Sigmoid colon (tissue), 7 donors: ENCODE results near the gene SMARCAD1. TPM values are rescaled to one million over a fixed set of nuclear protein-coding genes. Genes with fewer than 3 reads are reported as not detected.

ENCODE experiments used
- DNase-seq: peaks from one replicate; pipeline ENCODE4 v3.0.0-alpha.2; 2019
- H3K27ac ChIP-seq, 4 donors: fragments of 200-600 bp; sonication (generic); one replicate each; pipeline ENCODE4 v1.5.1; 2016 to 2019; ENCODE audit warnings: mild to moderate bottlenecking in 1 of 4
- H3K27me3 ChIP-seq, 3 donors: fragments of 200-600 bp; sonication (generic); one replicate each; pipeline ENCODE4 v1.5.1; 2019; ENCODE audit warnings: mild to moderate bottlenecking in 1 of 3
- H3K36me3 ChIP-seq, 4 donors: fragments of 200-600 bp; sonication (generic); one replicate each; pipeline ENCODE4 v1.5.1; 2016 to 2019
- H3K4me1 ChIP-seq, 4 donors: fragments of 200-600 bp; sonication (generic); one replicate each; pipeline ENCODE4 v1.5.1; 2017 to 2019
- H3K4me3 ChIP-seq, 4 donors: fragments of 200-600 bp; sonication (generic); one replicate each; pipeline ENCODE4 v1.5.1; 2017 to 2019; ENCODE audit warnings: mild to moderate bottlenecking in 2 of 4, moderate library complexity in 1 of 4
- H3K9me3 ChIP-seq, 4 donors: fragments of 200-600 bp in 3 of 4; sonication (generic) in 3 of 4; one replicate each; pipeline versions ENCODE4 v1.5.1 to v1.6.1; 2013 to 2019
- CTCF ChIP-seq, 4 experiments: fragments of 450-650 bp in 3 of 4; fragments of 200-600 bp in 1 of 4; IDR thresholded peaks; one replicate each; pipeline ENCODE4 v1.5.1; 2016 to 2019; ENCODE audit warnings: antibody characterized with exemption in 4 of 4, mild to moderate bottlenecking in 3 of 4, moderate library complexity in 2 of 4
- EP300 ChIP-seq, 4 donors: sonication (generic); formaldehyde crosslinking; IDR thresholded peaks; one replicate each; pipeline ENCODE4 v1.6.1; 2017; ENCODE audit warnings: antibody characterized with exemption in 4 of 4
- POLR2A ChIP-seq, 2 donors: fragments of 450-650 bp; IDR thresholded peaks; one replicate each; pipeline ENCODE4 v1.6.1; 2016; ENCODE audit warnings: antibody characterized with exemption in 2 of 2, mild to moderate bottlenecking in 2 of 2, moderate library complexity in 2 of 2
- POLR2AphosphoS5 ChIP-seq, 4 donors: sonication (generic); formaldehyde crosslinking; IDR thresholded peaks; one replicate each; pipeline ENCODE4 v1.6.1; 2017; ENCODE audit warnings: antibody characterized with exemption in 4 of 4
- WGBS, 2 donors: extraction: QIAGEN DNeasy Blood & Tissue Kit; methylation state at CpG; one replicate each; pipeline ENCODE4 v1.1.7; 2013; 5-methylcytosine and 5-hydroxymethylcytosine counted together
- intact Hi-C: fragments of 100-400 bp; cut with DNase I; formaldehyde crosslinking; loops from one replicate; pipeline ENCODE4 v1.15.1; 2023
- polyA plus RNA-seq, 3 donors: library from polyadenylated mRNA; stranded (reverse); fragments of 200-250 nt; gene quantifications; one replicate each; pipeline ENCODE4 v1.2.3, GENCODE V29; 2013
- total RNA-seq, 4 donors: library from RNA; depleted of rRNA; stranded (reverse); fragments of >200 nt; gene quantifications; one replicate each; pipeline ENCODE4 v1.1.0, GENCODE V29; 2016
- donor health status: healthy with polysubstance abuse.
- donor health status: Bipolar disorder and iron deficiency.
- donor health status: healthy.

Gene SMARCAD1
- total and polyA plus RNA-seq, 7 donors: 3.7 to 21.4 (median 15.8) TPM

DNA sequence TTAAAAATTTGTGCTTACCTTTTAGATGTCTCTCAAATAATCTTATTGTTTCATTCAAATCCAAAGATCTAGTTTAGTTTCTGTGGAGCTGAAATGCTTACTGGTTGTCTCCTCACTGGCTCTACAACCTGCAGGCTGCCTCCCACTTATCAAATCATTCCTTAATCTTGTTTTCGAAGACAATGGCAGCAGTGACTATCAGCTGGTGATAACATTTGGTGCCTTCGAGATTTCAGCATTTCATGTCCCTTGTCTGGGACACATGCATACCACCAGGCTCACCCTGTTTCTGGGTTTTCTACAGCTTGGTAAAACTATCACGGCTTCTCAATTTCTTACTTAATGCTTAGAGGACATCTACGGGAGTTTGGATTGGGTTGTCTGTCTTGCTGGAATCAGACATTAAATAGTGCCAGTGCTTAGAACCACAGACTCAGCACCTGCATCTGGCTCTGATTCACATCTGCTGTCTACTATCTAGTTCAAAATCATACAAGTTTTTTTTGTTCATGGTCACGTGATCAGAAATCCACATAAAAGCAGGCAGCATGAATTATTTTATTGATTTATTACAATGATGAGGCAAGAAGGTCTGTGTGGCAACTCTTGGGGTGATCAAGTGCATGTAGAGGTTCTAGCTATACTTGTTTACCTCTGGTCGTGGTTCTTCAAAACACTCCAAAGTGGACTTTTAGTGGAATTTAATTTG, 32.0 kb upstream of the SMARCAD1 start:
- no peak overlapping the region for H3K27ac ChIP-seq
- H3K27me3 ChIP-seq: no peaks in the 10 kb centered on the region
- no peaks in the 10 kb centered on the region for H3K36me3 ChIP-seq
- TF ChIP-seq POLR2A (IDR thresholded peaks at IDR 0.05) (no peak), CTCF (IDR thresholded peaks at IDR 0.05) (no peak), EP300 (IDR thresholded peaks at IDR 0.05) (no peak), POLR2AphosphoS5 (IDR thresholded peaks at IDR 0.05) (no peak)
- no peak for DNase-seq
- no peak overlapping the region for H3K4me3 ChIP-seq
- WGBS, 2 donors: 20 to 62% methylated on average over 6 of the region's 6 CpGs
- no peaks in the 10 kb centered on the region for H3K9me3 ChIP-seq
- intact Hi-C loops: no loop called here
- H3K4me1 ChIP-seq: no peaks in the 10 kb centered on the region

- H3K4me3 ChIP-seq: no peak overlapping the region
- H3K36me3 ChIP-seq: no peaks in the 10 kb centered on the region
- DNase-seq: no peak
- no peaks in the 10 kb centered on the region for H3K4me1 ChIP-seq
- H3K27ac ChIP-seq: no peak overlapping the region
- TF ChIP-seq POLR2AphosphoS5 (IDR thresholded peaks at IDR 0.05) (no peak), CTCF (IDR thresholded peaks at IDR 0.05) (no peak), EP300 (IDR thresholded peaks at IDR 0.05) (no peak), POLR2A (IDR thresholded peaks at IDR 0.05) (no peak)
- no peaks in the 10 kb centered on the region for H3K9me3 ChIP-seq
- WGBS, 2 donors: 91 to 93% methylated on average over 2 of the region's 2 CpGs
- intact Hi-C loops: no loop called here
- H3K27me3 ChIP-seq: no peaks in the 10 kb centered on the region
Measured at GRCh38 chr4:94177822-94178221, 29.8 kb upstream of the SMARCAD1 start.

DNA sequence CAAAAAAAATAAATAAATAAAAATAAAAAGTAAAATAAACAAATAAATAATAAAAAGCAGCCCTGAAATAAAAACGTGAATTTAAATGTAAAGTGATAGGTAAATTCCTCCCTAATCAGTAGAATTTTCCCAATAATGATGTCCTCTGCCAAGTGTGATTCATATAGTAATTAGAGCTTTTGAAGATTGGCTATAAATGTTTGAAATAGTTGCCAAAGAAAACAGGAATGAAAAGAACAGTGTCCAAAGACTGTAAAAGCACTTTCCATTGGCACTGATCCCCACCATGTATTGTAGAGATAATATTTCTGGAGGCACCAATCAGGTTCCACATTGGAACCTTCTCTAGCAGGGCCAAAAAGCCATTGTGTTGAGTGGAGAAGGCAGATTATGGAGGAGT, 25.9 kb upstream of the SMARCAD1 start:
- intact Hi-C loops: no loop called here
- 0 to 34% methylated on average over 1 of the region's 1 CpG for WGBS, 2 donors

DNA sequence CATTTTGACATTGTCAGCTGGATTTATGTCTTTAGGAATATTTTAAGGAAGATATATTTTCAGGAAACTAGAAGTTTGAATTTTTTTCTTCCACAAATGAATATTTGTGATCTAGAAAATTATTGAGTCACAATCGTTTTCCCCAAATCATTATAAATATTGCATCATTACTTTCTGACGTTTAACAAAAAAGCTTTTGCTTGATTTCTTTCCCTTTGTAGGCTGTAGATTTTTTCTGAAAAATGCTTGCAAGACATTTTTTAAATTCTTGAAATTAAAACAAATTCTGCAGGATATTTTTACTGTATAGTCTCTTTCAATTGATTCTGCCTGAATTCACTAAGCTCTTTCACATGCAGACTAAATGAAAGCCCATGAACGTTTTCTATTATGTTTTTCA, 4.9 kb upstream of the SMARCAD1 start:
- Histone ChIP-seq H3K4me3 (no peak overlapping the region), H3K9me3 (peaks cover 0 to 3% (median 0%) of the 10 kb centered on the region in 4 donors), H3K27me3 (no peaks in the 10 kb centered on the region), H3K27ac (no peak overlapping the region), H3K36me3 (no peaks in the 10 kb centered on the region), H3K4me1 (peaks cover 0 to 5% (median 0%) of the 10 kb centered on the region in 4 donors)
- WGBS, 2 donors: 86 to 91% methylated on average over 3 of the region's 3 CpGs
- intact Hi-C loops: no loop called here
- TF ChIP-seq POLR2AphosphoS5 (IDR thresholded peaks at IDR 0.05) (no peak), CTCF (IDR thresholded peaks at IDR 0.05) (no peak), POLR2A (IDR thresholded peaks at IDR 0.05) (no peak)
- DNase-seq: no peak

More for the DNA sequence above, 25.9 kb upstream of the SMARCAD1 start:
- no peak for DNase-seq
- Histone ChIP-seq H3K27ac (no peak overlapping the region), H3K36me3 (no peaks in the 10 kb centered on the region), H3K9me3 (no peaks in the 10 kb centered on the region), H3K4me1 (no peaks in the 10 kb centered on the region), H3K4me3 (no peak overlapping the region), H3K27me3 (no peaks in the 10 kb centered on the region)
- no peak for TF ChIP-seq EP300 (IDR thresholded peaks at IDR 0.05)
- TF ChIP-seq CTCF (IDR thresholded peaks at IDR 0.05): no peak
- no peak for TF ChIP-seq POLR2AphosphoS5 (IDR thresholded peaks at IDR 0.05)
- TF ChIP-seq POLR2A (IDR thresholded peaks at IDR 0.05): no peak

DNA sequence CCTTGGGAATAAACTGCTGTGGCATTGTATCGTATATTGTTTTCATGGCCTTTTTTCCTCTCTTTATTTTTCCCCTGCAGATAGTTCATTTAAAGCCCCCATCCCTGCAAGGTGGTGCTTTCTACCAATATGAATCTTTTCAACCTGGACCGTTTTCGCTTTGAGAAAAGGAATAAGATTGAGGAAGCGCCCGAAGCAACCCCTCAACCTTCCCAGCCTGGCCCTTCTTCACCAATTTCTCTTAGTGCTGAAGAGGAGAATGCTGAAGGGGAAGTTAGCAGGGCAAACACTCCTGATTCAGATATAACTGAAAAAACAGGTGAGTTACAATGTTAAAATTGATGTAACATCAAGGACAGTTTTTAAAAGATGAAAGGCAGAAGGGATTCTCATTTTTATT, 601 bp downstream of the SMARCAD1 start:
- WGBS, 2 donors: 8 to 21% methylated on average over 5 of the region's 5 CpGs
- Histone ChIP-seq H3K4me1 (peaks cover 0 to 27% (median 13%) of the 10 kb centered on the region in 4 donors), H3K27ac (peak overlapping the region; percentile 90 to 93 (median 92)), H3K9me3 (no peaks in the 10 kb centered on the region), H3K27me3 (no peaks in the 10 kb centered on the region), H3K4me3 (peak overlapping the region; percentile 80 to 89 (median 87)), H3K36me3 (peaks cover 0 to 41% (median 9%) of the 10 kb centered on the region in 4 donors)
- no peak for DNase-seq
- intact Hi-C loops: no loop called here
- no peak for TF ChIP-seq EP300 (IDR thresholded peaks at IDR 0.05)
- no peak for TF ChIP-seq POLR2A (IDR thresholded peaks at IDR 0.05)
- no peak for TF ChIP-seq POLR2AphosphoS5 (IDR thresholded peaks at IDR 0.05)
- no peak for TF ChIP-seq CTCF (IDR thresholded peaks at IDR 0.05)
